Stomach (tissue), 9 donors: ENCODE data around the gene SBF2. TPM values are rescaled to one million over a fixed set of nuclear protein-coding genes. Genes with fewer than 3 reads are reported as not detected.

Experiments used
- DNase-seq, 2 donors: peaks; one replicate each; pipeline versions ENCODE4 v3.0.0 to v3.0.0-alpha.2; 2013 to 2019
- H3K27ac ChIP-seq, 5 donors: fragments of 200-600 bp in 4 of 5; sonication (generic) in 4 of 5; one replicate each; pipeline ENCODE4 v1.5.1; 2013 to 2019; ENCODE audit warnings: mild to moderate bottlenecking in 1 of 5, moderate library complexity in 1 of 5
- H3K27me3 ChIP-seq, 3 donors: fragments of 200-600 bp; sonication (generic); one replicate each; pipeline ENCODE4 v1.5.1; 2017 to 2019; ENCODE audit warnings: mixed run types in 1 of 3
- H3K36me3 ChIP-seq, 4 donors: fragments of 200-600 bp; sonication (generic); 1 replicate in 3 of 4; 2 replicates in 1 of 4; pipeline ENCODE4 v1.5.1; 2016 to 2019
- H3K4me1 ChIP-seq, 4 donors: fragments of 200-600 bp; sonication (generic); one replicate each; pipeline ENCODE4 v1.5.1; 2016 to 2019
- H3K4me3 ChIP-seq, 4 donors: fragments of 200-600 bp; sonication (generic) in 3 of 4; one replicate each; pipeline ENCODE4 v1.5.1; 2016 to 2019; ENCODE audit warnings: mild to moderate bottlenecking in 1 of 4
- H3K9me3 ChIP-seq, 4 donors: fragments of 200-600 bp; sonication (generic); one replicate each; pipeline ENCODE4 v1.5.1; 2016 to 2019
- EP300 ChIP-seq: sonication (generic); formaldehyde crosslinking; IDR thresholded peaks from one replicate; pipeline ENCODE4 v1.6.1; 2017; ENCODE audit warnings: antibody characterized with exemption
- POLR2A ChIP-seq, 4 donors: fragments of 450-650 bp; IDR thresholded peaks; one replicate each; pipeline ENCODE4 v1.6.1; 2016; ENCODE audit warnings: antibody characterized with exemption in 4 of 4, control low read depth in 2 of 4, mild to moderate bottlenecking in 1 of 4, moderate library complexity in 1 of 4
- POLR2AphosphoS5 ChIP-seq, 3 donors: sonication (generic); formaldehyde crosslinking; IDR thresholded peaks; one replicate each; pipeline ENCODE4 v1.6.1; 2016; ENCODE audit warnings: antibody characterized with exemption in 3 of 3
- WGBS, 5 donors: extraction: QIAGEN DNeasy Blood & Tissue Kit in 3 of 5; methylation state at CpG; one replicate each; pipeline versions ENCODE4 v1.1.5 to v1.1.7; 2013 to 2018; 5-methylcytosine and 5-hydroxymethylcytosine counted together
- intact Hi-C: fragments of 100-400 bp; cut with DNase I; formaldehyde crosslinking; loops from one replicate; pipeline ENCODE4 v1.15.1; 2023; ENCODE audit warnings: low total_unique reads
- polyA plus RNA-seq, 3 donors: library from polyadenylated mRNA; stranded (reverse); fragments of 200-250 nt; gene quantifications; one replicate each; pipeline ENCODE4 v1.2.3, GENCODE V29; 2013
- total RNA-seq, 5 donors: library from RNA; depleted of rRNA; stranded (reverse); fragments of >200 nt; gene quantifications; one replicate each; pipeline versions ENCODE4 v1.1.0 to v1.2.3, GENCODE V29; 2014 to 2016
- TF ChIP-seq, protein P1 (sequence below), 7 experiments: fragments of 450-650 bp in 4 of 7; fragments of 200-600 bp in 3 of 7; sonication (generic) in 3 of 7; IDR thresholded peaks; one replicate each; pipeline ENCODE4 v1.5.1; 2016 to 2019; ENCODE audit warnings: antibody characterized with exemption in 7 of 7, control low read depth in 2 of 7, mild to moderate bottlenecking in 1 of 7
- donor health status: healthy with polysubstance abuse.
- donor health status: Bipolar disorder and iron deficiency.
- donor health status: healthy.

SBF2 gene
- total and polyA plus RNA-seq, 8 donors, result 8.6 to 260 (median 37.2) TPM

DNA sequence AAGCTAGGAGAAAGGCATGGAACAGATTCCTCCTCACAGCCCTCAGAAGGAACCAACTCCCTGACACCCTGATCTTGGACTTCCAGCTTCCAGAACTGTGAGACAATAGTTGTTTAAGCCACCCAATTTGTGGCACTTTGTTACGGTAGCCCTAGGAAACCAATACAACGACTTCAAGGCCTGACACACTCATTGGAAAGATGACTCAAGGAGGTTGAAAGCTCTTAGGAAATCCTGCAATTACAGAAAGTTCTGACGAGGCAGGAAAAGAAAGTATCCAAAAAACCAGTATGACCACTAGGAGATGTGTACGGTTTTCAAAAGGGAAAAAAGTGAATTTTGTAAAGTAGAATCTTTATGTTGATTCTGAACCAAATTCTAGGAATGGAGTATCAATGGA, 468.7 kb downstream of the SBF2 start:
- H3K36me3 ChIP-seq, result peaks cover 0 to 4% (median 0%) of the 10 kb centered on the region in 4 donors
- H3K4me3 ChIP-seq, result no peak overlapping the region
- H3K4me1 ChIP-seq, result peaks cover 0 to 49% (median 20%) of the 10 kb centered on the region in 4 donors
- no peak for DNase-seq
- no peaks in the 10 kb centered on the region for H3K9me3 ChIP-seq
- no peaks in the 10 kb centered on the region for H3K27me3 ChIP-seq
- no peak overlapping the region for H3K27ac ChIP-seq
- WGBS, 5 donors, result 76 to 88% (median 84%) methylated on average over 4 of the region's 4 CpGs
- intact Hi-C loops, result no loop called here
- no peak for TF ChIP-seq POLR2A (IDR thresholded peaks at IDR 0.05)
- TF ChIP-seq POLR2AphosphoS5 (IDR thresholded peaks at IDR 0.05), result no peak
- TF ChIP-seq, protein P1, sequence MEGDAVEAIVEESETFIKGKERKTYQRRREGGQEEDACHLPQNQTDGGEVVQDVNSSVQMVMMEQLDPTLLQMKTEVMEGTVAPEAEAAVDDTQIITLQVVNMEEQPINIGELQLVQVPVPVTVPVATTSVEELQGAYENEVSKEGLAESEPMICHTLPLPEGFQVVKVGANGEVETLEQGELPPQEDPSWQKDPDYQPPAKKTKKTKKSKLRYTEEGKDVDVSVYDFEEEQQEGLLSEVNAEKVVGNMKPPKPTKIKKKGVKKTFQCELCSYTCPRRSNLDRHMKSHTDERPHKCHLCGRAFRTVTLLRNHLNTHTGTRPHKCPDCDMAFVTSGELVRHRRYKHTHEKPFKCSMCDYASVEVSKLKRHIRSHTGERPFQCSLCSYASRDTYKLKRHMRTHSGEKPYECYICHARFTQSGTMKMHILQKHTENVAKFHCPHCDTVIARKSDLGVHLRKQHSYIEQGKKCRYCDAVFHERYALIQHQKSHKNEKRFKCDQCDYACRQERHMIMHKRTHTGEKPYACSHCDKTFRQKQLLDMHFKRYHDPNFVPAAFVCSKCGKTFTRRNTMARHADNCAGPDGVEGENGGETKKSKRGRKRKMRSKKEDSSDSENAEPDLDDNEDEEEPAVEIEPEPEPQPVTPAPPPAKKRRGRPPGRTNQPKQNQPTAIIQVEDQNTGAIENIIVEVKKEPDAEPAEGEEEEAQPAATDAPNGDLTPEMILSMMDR (IDR thresholded peaks at IDR 0.05), result no peak
- no peak for TF ChIP-seq EP300

GRCh38 chr11:9823887-9824385, 470.1 kb downstream of the SBF2 start:
- no peak overlapping the region for H3K4me3 ChIP-seq
- H3K4me1 ChIP-seq, result peaks cover 0 to 43% (median 20%) of the 10 kb centered on the region in 4 donors
- no peaks in the 10 kb centered on the region for H3K9me3 ChIP-seq
- intact Hi-C loops, result no loop called here
- H3K36me3 ChIP-seq, result peaks cover 0 to 7% (median 0%) of the 10 kb centered on the region in 4 donors
- no peak for TF ChIP-seq EP300
- no peak overlapping the region for H3K27ac ChIP-seq
- 48 to 69% (median 59%) methylated on average over 5 of the region's 5 CpGs for WGBS, 5 donors
- no peaks in the 10 kb centered on the region for H3K27me3 ChIP-seq
- no peak for DNase-seq

GRCh38 chr11:9823439-9823838, 470.6 kb downstream of the SBF2 start:
- Histone ChIP-seq H3K4me1 (peaks cover 0 to 38% (median 17%) of the 10 kb centered on the region in 4 donors), H3K27ac (no peak overlapping the region), H3K27me3 (no peaks in the 10 kb centered on the region), H3K9me3 (no peaks in the 10 kb centered on the region), H3K4me3 (no peak overlapping the region), H3K36me3 (peaks cover 0 to 7% (median 0%) of the 10 kb centered on the region in 4 donors)
- no peak for DNase-seq
- TF ChIP-seq, protein P1 (IDR thresholded peaks at IDR 0.05), result no peak
- TF ChIP-seq EP300 (no peak), POLR2A (IDR thresholded peaks at IDR 0.05) (no peak), POLR2AphosphoS5 (IDR thresholded peaks at IDR 0.05) (no peak)
- 40 to 66% (median 57%) methylated on average over 2 of the region's 2 CpGs for WGBS, 5 donors
- intact Hi-C loops, result no loop called here

GRCh38 chr11:9821008-9821752, 472.8 kb downstream of the SBF2 start:
- no peak for TF ChIP-seq EP300
- Histone ChIP-seq H3K4me1 (peaks cover 0 to 29% (median 12%) of the 10 kb centered on the region in 4 donors), H3K27ac (no peak overlapping the region), H3K9me3 (no peaks in the 10 kb centered on the region), H3K4me3 (no peak overlapping the region), H3K27me3 (no peaks in the 10 kb centered on the region), H3K36me3 (peaks cover 0 to 9% (median 2%) of the 10 kb centered on the region in 4 donors)
- no peak for DNase-seq
- 55 to 71% (median 64%) methylated on average over 7 of the region's 7 CpGs for WGBS, 5 donors
- intact Hi-C loops, result no loop called here

- H3K27me3 ChIP-seq, result no peaks in the 10 kb centered on the region
- no peak for DNase-seq
- H3K27ac ChIP-seq, result no peak overlapping the region
- H3K36me3 ChIP-seq, result peaks cover 0 to 19% (median 6%) of the 10 kb centered on the region in 4 donors
- 13 to 50% (median 19%) methylated on average over 1 of the region's 1 CpG for WGBS, 5 donors
- TF ChIP-seq POLR2AphosphoS5 (IDR thresholded peaks at IDR 0.05) (no peak), POLR2A (IDR thresholded peaks at IDR 0.05) (no peak), EP300 (no peak)
- TF ChIP-seq, protein P1 (IDR thresholded peaks at IDR 0.05), result no peak
- no peaks in the 10 kb centered on the region for H3K9me3 ChIP-seq
- intact Hi-C loops, result no loop called here
- peaks cover 0 to 29% (median 12%) of the 10 kb centered on the region in 4 donors for H3K4me1 ChIP-seq
- no peak overlapping the region for H3K4me3 ChIP-seq
These were observed 473.8 kb downstream of the SBF2 start for GRCh38 chr11:9820260-9820659.
